ENCODE results near the gene PCDHB15.

PCDHB15 gene

GRCh38 chr5:141250576-141250975 lies 5.4 kb downstream of the PCDHB15 start:
- DNase-seq = no peak

- no peak for DNase-seq
Measured at GRCh38 chr5:141258464-141258863, 13.3 kb downstream of the PCDHB15 start.

- DNase-seq = no peak
Measured at GRCh38 chr5:141258948-141259347, 13.8 kb downstream of the PCDHB15 start.

GRCh38 chr5:141260458-141261237 lies 15.5 kb downstream of the PCDHB15 start:
- DNase-seq = no peak

- no peak for DNase-seq
Measured at GRCh38 chr5:141261238-141261546, 16.0 kb downstream of the PCDHB15 start.

- no peak for DNase-seq
Measured at GRCh38 chr5:141269195-141269594, 24.0 kb downstream of the PCDHB15 start.

GRCh38 chr5:141272906-141273305 lies 27.7 kb downstream of the PCDHB15 start:
- no peak for DNase-seq

- DNase-seq = no peak
Measured at GRCh38 chr5:141298376-141298775, 53.2 kb downstream of the PCDHB15 start.
